ENCODE results near the gene ZNF496.

The ZNF496 gene

DNA sequence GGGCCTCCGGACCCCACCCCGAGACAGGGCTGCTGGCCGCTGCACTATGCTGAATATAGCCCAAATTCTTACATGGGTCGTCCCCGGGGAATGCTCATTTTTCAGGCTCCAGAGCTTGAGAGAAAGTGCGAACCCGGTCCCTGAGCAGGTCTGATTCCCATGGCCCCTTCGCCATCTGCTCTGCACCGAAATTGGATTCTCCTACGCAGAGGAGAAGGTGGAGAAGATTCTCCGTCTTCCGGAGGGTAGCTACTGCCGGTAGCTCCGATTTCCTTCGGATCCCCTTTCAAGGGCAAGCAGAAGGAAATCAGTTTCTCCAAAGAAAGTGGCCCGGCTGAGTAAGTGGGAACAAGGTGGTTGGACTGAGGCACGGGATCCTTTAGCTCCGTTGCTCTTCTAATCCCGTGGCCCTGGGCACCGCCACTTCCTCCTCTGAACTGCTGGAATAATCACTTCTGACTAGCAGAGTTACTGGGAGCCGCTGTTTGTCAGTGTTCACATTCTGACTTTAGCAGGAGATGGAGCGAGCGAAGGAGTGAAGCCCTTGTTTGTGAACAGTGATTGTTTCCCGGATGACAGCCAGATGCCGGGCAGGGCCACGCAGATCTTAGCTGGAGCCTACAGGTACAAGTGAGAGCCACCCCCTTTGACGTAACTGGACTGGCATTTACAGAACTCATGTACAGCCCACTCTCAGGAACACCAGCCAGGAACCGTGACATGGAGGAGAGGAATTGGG lies 1.1 kb upstream of the ZNF496 start:
- Histone ChIP-seq H3K4me1 (ENCODE audit: insufficient read depth, low read length, severe bottlenecking) (peaks cover 17% of the 10 kb centered on the region), H3K27ac (ENCODE audit: low read depth, low read length, poor library complexity, severe bottlenecking) (no peak overlapping the region), H3K79me2 (ENCODE audit: insufficient read depth, low read length) (no peaks in the 10 kb centered on the region), H3K36me3 (ENCODE audit: insufficient read depth, low read length) (peaks cover 13% of the 10 kb centered on the region), H3K9me2 (ENCODE audit: low read depth, low read length) (no peaks in the 10 kb centered on the region), H3K27me3 (ENCODE audit: insufficient read depth, low read length) (no peaks in the 10 kb centered on the region), H3K9me3 (ENCODE audit: low read length) (no peaks in the 10 kb centered on the region), H3K4me2 (ENCODE audit: low read length) (peak overlapping the region; percentile 80), H3K9ac (ENCODE audit: low read length) (peak overlapping the region; percentile 80), H3F3A (ENCODE audit: insufficient read depth, low read length) (no peaks in the 10 kb centered on the region), H3K4me3 (ENCODE audit: low read depth, low read length, poor library complexity, severe bottlenecking) (peak overlapping the region; percentile 81), H2AFZ (ENCODE audit: low read length) (no peak overlapping the region), H4K20me1 (ENCODE audit: insufficient read depth, low read length) (no peaks in the 10 kb centered on the region)
- TF ChIP-seq, protein P1, sequence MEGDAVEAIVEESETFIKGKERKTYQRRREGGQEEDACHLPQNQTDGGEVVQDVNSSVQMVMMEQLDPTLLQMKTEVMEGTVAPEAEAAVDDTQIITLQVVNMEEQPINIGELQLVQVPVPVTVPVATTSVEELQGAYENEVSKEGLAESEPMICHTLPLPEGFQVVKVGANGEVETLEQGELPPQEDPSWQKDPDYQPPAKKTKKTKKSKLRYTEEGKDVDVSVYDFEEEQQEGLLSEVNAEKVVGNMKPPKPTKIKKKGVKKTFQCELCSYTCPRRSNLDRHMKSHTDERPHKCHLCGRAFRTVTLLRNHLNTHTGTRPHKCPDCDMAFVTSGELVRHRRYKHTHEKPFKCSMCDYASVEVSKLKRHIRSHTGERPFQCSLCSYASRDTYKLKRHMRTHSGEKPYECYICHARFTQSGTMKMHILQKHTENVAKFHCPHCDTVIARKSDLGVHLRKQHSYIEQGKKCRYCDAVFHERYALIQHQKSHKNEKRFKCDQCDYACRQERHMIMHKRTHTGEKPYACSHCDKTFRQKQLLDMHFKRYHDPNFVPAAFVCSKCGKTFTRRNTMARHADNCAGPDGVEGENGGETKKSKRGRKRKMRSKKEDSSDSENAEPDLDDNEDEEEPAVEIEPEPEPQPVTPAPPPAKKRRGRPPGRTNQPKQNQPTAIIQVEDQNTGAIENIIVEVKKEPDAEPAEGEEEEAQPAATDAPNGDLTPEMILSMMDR (IDR thresholded peaks at IDR 0.05; ENCODE audit: low read length), result no peak
- TF ChIP-seq EZH2 (IDR thresholded peaks at IDR 0.05; ENCODE audit: borderline replicate concordance, low read length), result no peak

DNA sequence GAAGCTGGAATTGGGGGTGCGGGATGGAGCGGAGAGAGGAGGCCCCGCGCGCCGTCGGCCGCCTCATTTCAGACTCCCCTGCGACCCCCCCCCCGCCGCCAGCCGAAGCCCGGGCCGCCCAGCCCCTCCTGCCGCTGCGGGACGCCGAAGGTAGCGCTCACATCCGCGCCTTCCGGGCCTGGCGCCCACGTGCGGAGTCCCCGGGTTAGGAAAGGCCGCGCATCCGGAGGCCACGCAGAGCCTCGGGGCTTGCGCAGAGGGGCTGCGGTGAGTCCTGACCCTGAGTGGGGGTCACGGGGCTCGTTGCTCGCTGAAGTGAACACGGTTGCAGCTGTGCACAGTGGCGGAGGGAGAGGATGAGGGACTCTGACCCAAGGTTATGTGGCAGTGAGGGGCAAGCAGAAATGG lies 552 bp upstream of the ZNF496 start:
- H3K4me1 ChIP-seq (ENCODE audit: insufficient read depth, low read length, severe bottlenecking), result peaks cover 17% of the 10 kb centered on the region
- H3K79me2 ChIP-seq (ENCODE audit: insufficient read depth, low read length), result no peaks in the 10 kb centered on the region
- peak overlapping the region; percentile 80 for H3K9ac ChIP-seq (ENCODE audit: low read length)
- H3K4me2 ChIP-seq (ENCODE audit: low read length), result peak overlapping the region; percentile 80
- no peaks in the 10 kb centered on the region for H3K27me3 ChIP-seq (ENCODE audit: insufficient read depth, low read length)
- H3K9me3 ChIP-seq (ENCODE audit: low read length), result no peaks in the 10 kb centered on the region
- no peak for TF ChIP-seq EZH2 (IDR thresholded peaks at IDR 0.05; ENCODE audit: borderline replicate concordance, low read length)
- TF ChIP-seq, protein P1 (IDR thresholded peaks at IDR 0.05; ENCODE audit: low read length), result no peak
- no peaks in the 10 kb centered on the region for H3K9me2 ChIP-seq (ENCODE audit: low read depth, low read length)
- no peak overlapping the region for H3K27ac ChIP-seq (ENCODE audit: low read depth, low read length, poor library complexity, severe bottlenecking)
- peaks cover 14% of the 10 kb centered on the region for H3K36me3 ChIP-seq (ENCODE audit: insufficient read depth, low read length)
- H3F3A ChIP-seq (ENCODE audit: insufficient read depth, low read length), result no peaks in the 10 kb centered on the region
- no peak overlapping the region for H2AFZ ChIP-seq (ENCODE audit: low read length)
- H4K20me1 ChIP-seq (ENCODE audit: insufficient read depth, low read length), result no peaks in the 10 kb centered on the region
- H3K4me3 ChIP-seq (ENCODE audit: low read depth, low read length, poor library complexity, severe bottlenecking), result peak overlapping the region; percentile 81

DNA sequence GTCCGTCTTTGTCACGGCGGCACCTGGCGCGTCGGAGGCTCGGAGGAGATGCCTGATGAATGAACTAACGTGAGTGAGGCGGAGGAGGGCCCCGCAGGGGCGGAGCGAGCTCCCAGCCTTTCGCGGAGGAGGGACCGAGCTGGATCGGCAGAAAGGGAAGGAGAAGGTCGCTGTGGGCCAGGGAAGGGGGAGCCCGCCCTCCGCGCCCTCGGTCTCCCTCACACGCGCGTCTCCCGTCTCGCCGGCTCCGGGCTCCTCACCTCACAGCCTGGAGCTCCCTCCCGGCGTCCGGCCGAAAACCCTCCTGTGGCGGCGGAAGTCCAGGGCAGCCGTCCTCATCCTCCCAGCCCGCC lies 519 bp downstream of the ZNF496 start:
- Histone ChIP-seq H3K4me1 (ENCODE audit: insufficient read depth, low read length, severe bottlenecking) (peaks cover 17% of the 10 kb centered on the region), H3K79me2 (ENCODE audit: insufficient read depth, low read length) (no peaks in the 10 kb centered on the region), H3K4me3 (ENCODE audit: low read depth, low read length, poor library complexity, severe bottlenecking) (peak overlapping the region; percentile 81), H2AFZ (ENCODE audit: low read length) (no peak overlapping the region), H3K4me2 (ENCODE audit: low read length) (peak overlapping the region; percentile 70), H3K36me3 (ENCODE audit: insufficient read depth, low read length) (peaks cover 20% of the 10 kb centered on the region), H3F3A (ENCODE audit: insufficient read depth, low read length) (no peaks in the 10 kb centered on the region), H3K9me2 (ENCODE audit: low read depth, low read length) (no peaks in the 10 kb centered on the region), H3K27me3 (ENCODE audit: insufficient read depth, low read length) (no peaks in the 10 kb centered on the region), H3K27ac (ENCODE audit: low read depth, low read length, poor library complexity, severe bottlenecking) (no peak overlapping the region), H3K9ac (ENCODE audit: low read length) (peak overlapping the region; percentile 80), H4K20me1 (ENCODE audit: insufficient read depth, low read length) (no peaks in the 10 kb centered on the region), H3K9me3 (ENCODE audit: low read length) (no peaks in the 10 kb centered on the region)
- TF ChIP-seq EZH2 (IDR thresholded peaks at IDR 0.05; ENCODE audit: borderline replicate concordance, low read length), result no peak
- TF ChIP-seq, protein P1 (IDR thresholded peaks at IDR 0.05; ENCODE audit: low read length), result no peak
